ENCODE data around the gene AURKB.
A peak's percentile ranks its signal among the peaks of the same experiment; 100 is the strongest.

Gene AURKB

DNA sequence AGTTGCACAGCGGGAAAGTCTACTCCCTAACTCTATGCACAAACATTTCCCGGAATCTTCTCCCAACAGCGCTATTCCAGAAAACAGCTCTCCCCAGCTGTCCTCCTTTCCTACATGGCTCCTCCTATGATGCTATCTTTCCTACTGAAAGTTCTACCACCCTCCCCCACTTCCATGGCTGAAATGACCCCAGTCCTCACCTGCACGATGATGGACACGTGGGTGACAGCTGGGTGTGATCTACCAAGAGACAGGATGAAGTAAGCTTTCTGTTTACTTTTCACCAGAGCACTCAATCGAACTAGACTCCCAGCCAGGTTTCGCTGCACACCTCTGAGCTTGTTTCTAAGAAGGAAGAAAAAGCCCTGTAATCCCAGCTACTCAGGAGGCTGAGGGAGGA, 26.8 kb upstream of the AURKB start:
- DNase-seq (ENCODE audit: low read depth): no peak
- no peak overlapping the region for H3K4me3 ChIP-seq (ENCODE audit: control insufficient read depth, low read depth, low read length)
- TF ChIP-seq, protein P1, sequence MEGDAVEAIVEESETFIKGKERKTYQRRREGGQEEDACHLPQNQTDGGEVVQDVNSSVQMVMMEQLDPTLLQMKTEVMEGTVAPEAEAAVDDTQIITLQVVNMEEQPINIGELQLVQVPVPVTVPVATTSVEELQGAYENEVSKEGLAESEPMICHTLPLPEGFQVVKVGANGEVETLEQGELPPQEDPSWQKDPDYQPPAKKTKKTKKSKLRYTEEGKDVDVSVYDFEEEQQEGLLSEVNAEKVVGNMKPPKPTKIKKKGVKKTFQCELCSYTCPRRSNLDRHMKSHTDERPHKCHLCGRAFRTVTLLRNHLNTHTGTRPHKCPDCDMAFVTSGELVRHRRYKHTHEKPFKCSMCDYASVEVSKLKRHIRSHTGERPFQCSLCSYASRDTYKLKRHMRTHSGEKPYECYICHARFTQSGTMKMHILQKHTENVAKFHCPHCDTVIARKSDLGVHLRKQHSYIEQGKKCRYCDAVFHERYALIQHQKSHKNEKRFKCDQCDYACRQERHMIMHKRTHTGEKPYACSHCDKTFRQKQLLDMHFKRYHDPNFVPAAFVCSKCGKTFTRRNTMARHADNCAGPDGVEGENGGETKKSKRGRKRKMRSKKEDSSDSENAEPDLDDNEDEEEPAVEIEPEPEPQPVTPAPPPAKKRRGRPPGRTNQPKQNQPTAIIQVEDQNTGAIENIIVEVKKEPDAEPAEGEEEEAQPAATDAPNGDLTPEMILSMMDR (conservative IDR thresholded peaks at IDR 0.05; ENCODE audit: control insufficient read depth, insufficient read depth, low read depth, low read length): no peak

GRCh38 chr17:8235676-8236075, 25.3 kb upstream of the AURKB start:
- TF ChIP-seq, protein P1 (conservative IDR thresholded peaks at IDR 0.05; ENCODE audit: control insufficient read depth, insufficient read depth, low read depth, low read length): no peak
- H3K4me3 ChIP-seq (ENCODE audit: control insufficient read depth, low read depth, low read length): no peak overlapping the region
- DNase-seq (ENCODE audit: low read depth): no peak

- DNase-seq (ENCODE audit: low read depth): no peak
- H3K4me3 ChIP-seq (ENCODE audit: control insufficient read depth, low read depth, low read length): no peak overlapping the region
- TF ChIP-seq, protein P1 (conservative IDR thresholded peaks at IDR 0.05; ENCODE audit: control insufficient read depth, insufficient read depth, low read depth, low read length): no peak
Observed at GRCh38 chr17:8234361-8235270, 24.2 kb upstream of the AURKB start.

DNA sequence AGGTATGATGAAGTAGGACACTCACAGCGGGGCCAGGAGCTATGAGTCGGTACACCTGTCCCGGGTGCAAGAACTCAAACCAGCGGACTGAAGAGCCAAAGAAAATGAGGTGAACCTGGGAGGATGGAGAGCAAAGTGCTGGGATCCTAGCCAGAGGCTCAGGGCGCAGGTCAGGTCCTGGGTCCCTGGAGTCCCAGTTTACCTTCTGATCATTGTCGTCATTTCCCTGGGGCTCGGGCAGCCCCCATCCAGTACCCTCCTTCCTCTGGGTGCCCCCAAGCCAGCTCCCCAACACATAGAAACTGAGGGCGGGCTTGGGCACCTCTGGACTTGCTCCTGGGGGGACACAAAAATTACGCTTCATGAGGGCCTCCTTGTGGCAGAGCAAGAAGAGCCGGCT, 21.3 kb upstream of the AURKB start:
- no peak overlapping the region for H3K4me3 ChIP-seq (ENCODE audit: control insufficient read depth, low read depth, low read length)
- TF ChIP-seq, protein P1 (conservative IDR thresholded peaks at IDR 0.05; ENCODE audit: control insufficient read depth, insufficient read depth, low read depth, low read length): no peak
- DNase-seq (ENCODE audit: low read depth): no peak

- no peak for DNase-seq (ENCODE audit: low read depth)
- TF ChIP-seq, protein P1 (conservative IDR thresholded peaks at IDR 0.05; ENCODE audit: control insufficient read depth, insufficient read depth, low read depth, low read length): no peak
- peak overlapping the region; percentile 8 for H3K4me3 ChIP-seq (ENCODE audit: control insufficient read depth, low read depth, low read length)
Observed at GRCh38 chr17:8227238-8227581, 16.8 kb upstream of the AURKB start.

GRCh38 chr17:8226536-8227237, 16.3 kb upstream of the AURKB start:
- peak; percentile 93 for DNase-seq (ENCODE audit: low read depth)
- TF ChIP-seq, protein P1 (conservative IDR thresholded peaks at IDR 0.05; ENCODE audit: control insufficient read depth, insufficient read depth, low read depth, low read length): no peak
- peak overlapping the region; percentile 59 for H3K4me3 ChIP-seq (ENCODE audit: control insufficient read depth, low read depth, low read length)

Data from fibroblast of mammary gland (primary cell).